Measurements from ENCODE around the gene GPC6.

GRCh38 chr13:93811738-93812112 is 585.1 kb downstream of the GPC6 start:
- TF ChIP-seq CTCF (IDR thresholded peaks at IDR 0.05), result no peak
- no peak for TF ChIP-seq POLR2A (IDR thresholded peaks at IDR 0.05)

Measured in vagina (tissue), 2 donors.